ENCODE data around the gene TICAM2.

The TICAM2 gene

GRCh38 chr5:115571441-115571878 lies 30.8 kb downstream of the TICAM2 start:
- no peak overlapping the region for H3K4me3 ChIP-seq (ENCODE audit: low read depth, low read length)
- TF ChIP-seq CTCF (IDR thresholded peaks at IDR 0.05; ENCODE audit: borderline replicate concordance, insufficient read depth, low read depth, low read length): no peak

DNA sequence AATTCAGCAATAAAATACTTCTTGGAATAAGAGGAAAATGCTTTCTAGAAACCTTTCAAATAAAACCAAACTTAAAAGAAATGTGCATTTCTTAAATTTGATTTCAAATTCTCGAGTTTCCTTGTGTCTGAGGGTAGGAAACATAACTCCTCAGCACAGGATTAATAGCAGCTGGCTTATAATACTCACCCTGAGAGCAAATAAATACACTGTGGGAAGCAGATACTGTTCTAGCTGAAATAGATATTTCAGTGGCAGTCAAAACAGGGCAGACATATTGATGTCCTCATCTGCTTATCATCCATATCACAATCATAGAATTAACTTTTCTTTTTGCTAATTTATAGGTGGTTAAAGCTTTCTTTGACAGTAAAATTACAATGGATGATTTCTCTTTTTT lies 33.6 kb downstream of the TICAM2 start:
- no peak for TF ChIP-seq CTCF (IDR thresholded peaks at IDR 0.05; ENCODE audit: borderline replicate concordance, insufficient read depth, low read depth, low read length)
- H3K4me3 ChIP-seq (ENCODE audit: low read depth, low read length): no peak overlapping the region

DNA sequence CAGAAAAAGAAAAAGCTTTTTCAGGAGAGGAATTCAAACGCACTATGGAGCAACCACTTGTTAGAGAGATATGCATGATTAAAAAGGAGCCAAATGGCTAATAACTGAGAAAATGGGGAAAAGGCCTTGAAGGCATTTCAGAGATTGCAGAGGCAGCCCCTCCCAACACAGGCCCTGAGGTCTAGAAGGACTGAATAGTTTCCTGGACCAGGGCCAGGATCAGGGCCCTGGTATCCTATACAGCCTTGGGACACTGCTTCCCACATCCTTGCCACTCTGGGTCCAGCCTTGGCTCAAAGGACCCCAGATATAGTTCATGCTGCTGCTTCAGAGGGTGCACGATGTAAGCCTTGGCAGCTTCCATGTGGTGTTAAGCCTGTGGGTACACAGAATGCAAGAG lies 37.0 kb downstream of the TICAM2 start:
- no peak for TF ChIP-seq CTCF (IDR thresholded peaks at IDR 0.05; ENCODE audit: borderline replicate concordance, insufficient read depth, low read depth, low read length)
- no peak overlapping the region for H3K4me3 ChIP-seq (ENCODE audit: low read depth, low read length)

DNA sequence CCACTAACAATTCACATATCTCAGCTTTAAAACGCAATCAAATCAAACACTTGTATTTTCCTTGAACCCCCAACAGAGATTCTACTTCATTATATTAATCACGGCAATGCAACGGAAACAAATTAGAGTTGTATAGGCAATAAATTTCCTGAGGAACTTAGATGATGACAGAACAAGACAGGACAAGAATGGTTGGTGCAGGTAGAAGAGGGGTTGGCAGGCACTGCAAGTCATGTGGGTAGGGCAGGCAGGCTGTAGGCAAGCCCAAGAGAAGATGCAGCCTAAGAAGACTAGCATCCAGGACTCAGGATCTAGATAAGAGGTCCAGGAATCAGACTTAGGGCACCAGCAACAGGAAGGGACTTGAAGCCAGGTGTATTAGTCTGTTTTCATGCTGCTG lies 41.1 kb downstream of the TICAM2 start:
- no peak for TF ChIP-seq CTCF (IDR thresholded peaks at IDR 0.05; ENCODE audit: borderline replicate concordance, insufficient read depth, low read depth, low read length)

DNA sequence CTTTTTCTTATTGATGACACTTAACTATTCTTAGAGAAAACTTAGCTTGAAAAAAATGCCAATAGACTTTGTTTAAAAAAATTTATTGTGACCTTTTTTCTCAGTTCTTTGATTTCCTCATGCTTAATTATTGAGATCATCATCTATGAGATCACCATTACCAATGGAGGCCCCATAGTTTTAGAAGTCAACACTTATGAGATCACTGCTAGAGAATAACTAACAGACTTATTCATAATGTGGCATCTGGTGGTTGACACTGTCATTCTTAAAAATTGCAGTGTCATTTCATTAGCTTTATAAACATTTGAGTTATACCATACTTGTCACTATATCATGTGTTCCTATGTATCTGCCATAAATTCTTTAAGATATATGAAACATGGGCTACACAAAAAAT lies 42.8 kb downstream of the TICAM2 start:
- H3K4me3 ChIP-seq (ENCODE audit: low read depth, low read length): no peak overlapping the region
- TF ChIP-seq CTCF (IDR thresholded peaks at IDR 0.05; ENCODE audit: borderline replicate concordance, insufficient read depth, low read depth, low read length): no peak

More for the DNA sequence above, 41.1 kb downstream of the TICAM2 start:
- H3K4me3 ChIP-seq (ENCODE audit: low read depth, low read length): no peak overlapping the region

DNA sequence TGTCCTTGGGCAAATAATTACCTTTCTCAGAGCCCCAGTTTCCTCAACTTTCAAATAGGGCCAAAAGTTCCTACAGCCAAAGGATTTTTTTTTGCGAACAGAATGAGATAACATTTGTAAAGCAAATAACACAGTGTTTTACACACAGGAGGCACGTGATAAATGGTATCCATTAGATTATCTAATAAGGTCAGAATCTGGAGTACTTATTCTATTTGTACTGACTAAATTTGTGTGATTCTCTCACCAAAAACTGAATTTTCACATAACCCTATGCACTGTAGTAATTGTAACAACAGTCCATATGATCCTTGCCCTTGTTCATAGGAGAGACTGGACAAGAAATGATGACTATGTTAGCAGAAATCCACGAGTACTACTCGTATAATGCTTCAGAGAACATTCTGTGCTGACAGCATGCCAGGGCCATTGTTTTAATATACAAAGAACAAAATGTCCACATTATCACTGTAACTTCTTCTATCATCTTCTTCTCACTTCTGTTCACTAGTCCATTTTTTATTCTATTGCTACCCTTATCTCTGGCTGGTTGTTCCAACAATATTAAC lies 43.8 kb downstream of the TICAM2 start:
- TF ChIP-seq CTCF (IDR thresholded peaks at IDR 0.05; ENCODE audit: borderline replicate concordance, insufficient read depth, low read depth, low read length): no peak
- H3K4me3 ChIP-seq (ENCODE audit: low read depth, low read length): no peak overlapping the region

DNA sequence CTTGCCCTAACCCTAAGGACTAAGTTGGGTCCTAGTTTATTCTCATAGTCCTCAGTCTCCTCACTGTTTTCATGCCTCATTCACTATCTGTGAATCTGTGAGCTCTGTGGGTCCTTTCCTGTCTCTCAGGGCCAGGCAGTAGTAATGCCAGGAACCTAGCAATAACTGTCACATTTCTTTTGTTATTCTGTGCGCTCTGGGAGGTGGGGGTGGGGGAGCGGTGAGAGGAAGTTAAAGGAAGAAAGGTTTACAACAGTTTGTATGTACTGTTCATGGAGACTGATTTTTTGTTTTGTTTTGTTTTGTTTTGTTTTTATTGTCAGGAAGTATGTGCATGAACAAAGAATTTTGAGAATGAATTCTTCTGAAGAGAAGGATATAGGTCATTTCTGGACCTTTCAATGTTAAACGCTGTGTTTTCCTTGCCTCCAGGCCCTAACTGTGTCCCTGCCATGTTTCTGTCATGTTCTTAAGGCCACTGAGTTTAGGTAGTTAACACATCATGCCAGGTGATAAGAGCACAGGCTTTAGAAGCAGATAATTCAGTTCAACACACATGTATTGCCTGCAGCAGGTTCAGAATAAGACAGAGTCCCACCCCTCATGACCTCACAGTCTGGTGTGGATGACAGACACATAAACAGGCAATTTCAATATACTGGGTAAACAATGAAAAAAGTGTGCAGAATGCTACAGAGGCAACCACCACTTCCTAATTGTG lies 44.5 kb downstream of the TICAM2 start:
- no peak for TF ChIP-seq CTCF (IDR thresholded peaks at IDR 0.05; ENCODE audit: borderline replicate concordance, insufficient read depth, low read depth, low read length)
- H3K4me3 ChIP-seq (ENCODE audit: low read depth, low read length): no peak overlapping the region
